ENCODE data around the gene IL3. TPM values are rescaled to one million over a fixed set of nuclear protein-coding genes. Genes with fewer than 3 reads are reported as not detected.

The IL3 gene
- total and polyA plus RNA-seq, 2 of the 4 experiments (the other 2 are of a cell fraction) = not detected

DNA sequence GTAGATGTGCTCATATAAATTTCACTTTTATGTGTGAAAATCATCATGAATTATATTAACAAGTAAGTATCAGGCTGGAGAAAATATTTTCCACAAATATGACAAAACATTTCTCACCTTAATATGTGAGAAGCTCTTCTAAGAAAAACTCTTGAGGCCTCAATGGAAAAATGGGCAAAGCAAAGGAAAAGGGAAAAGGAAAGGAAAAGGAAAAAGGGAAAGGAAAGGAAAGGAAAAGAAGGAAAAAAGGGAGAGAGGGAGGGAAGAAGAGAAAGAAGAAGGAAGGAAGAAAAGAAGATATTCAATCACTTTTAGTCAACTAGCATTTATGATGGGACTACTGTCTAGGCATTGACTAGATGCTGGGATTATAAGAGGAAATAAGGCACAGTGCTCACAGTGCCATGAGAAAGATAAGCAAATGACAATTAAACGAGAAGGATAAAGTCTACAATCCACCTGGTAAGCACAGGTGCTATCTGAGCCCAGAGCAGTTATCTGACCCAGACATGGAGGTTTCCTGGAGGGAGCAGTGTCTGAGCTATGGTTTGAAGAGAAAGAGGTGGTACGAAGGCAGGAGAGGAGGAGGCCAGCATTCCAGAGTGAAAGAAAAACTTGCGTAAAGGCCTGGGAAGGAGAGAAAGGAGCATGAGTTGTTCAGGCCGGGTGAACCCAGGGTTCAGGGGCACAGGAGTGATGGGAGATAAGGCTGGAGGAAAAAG is 30.7 kb upstream of the IL3 start:
- H4K91ac ChIP-seq (ENCODE audit: insufficient read depth, low read depth, low read length) = no peak overlapping the region
- no peak overlapping the region for H3K56ac ChIP-seq (ENCODE audit: extremely low read depth, insufficient read depth, low read length)
- H3K18ac ChIP-seq (ENCODE audit: low read depth, low read length) = no peak overlapping the region
- ChIA-PET POLR2A (ENCODE audit: unreplicated experiment) (no interaction called here), CTCF (interaction anchor here (0.7 kb wide), 1 partner anchor 210 kb away, joined by 3 read pairs; no protein-coding TSS in a partner anchor)
- H2BK5ac ChIP-seq (ENCODE audit: low read depth, low read length, poor library complexity, severe bottlenecking) = no peak overlapping the region
- no peak overlapping the region for H2BK20ac ChIP-seq (ENCODE audit: low read depth, low read length)
- H3K4me3 ChIP-seq (ENCODE audit: insufficient read depth, low read depth, low read length) = no peak overlapping the region
- no peak overlapping the region for H3K4me2 ChIP-seq (ENCODE audit: low read depth, low read length)
- intact Hi-C loops (cut with micrococcal nuclease) = no loop called here
- H3K9me1 ChIP-seq (ENCODE audit: insufficient read depth, low read length) = no peaks in the 10 kb centered on the region
- no peaks in the 10 kb centered on the region for H3K4me1 ChIP-seq (ENCODE audit: control insufficient read depth, insufficient read depth, low read length)
- H3K23ac ChIP-seq (ENCODE audit: low read depth, low read length) = no peak overlapping the region
- in situ Hi-C loops (cut with MboI; ENCODE audit: low sequenced_read_pairs) = no loop called here
- no peak overlapping the region for H3K4ac ChIP-seq (ENCODE audit: low read depth, low read length)
- no peaks in the 10 kb centered on the region for H4K20me1 ChIP-seq (ENCODE audit: insufficient read depth, low read length)
- H3K36me3 ChIP-seq (ENCODE audit: control insufficient read depth, insufficient read depth, low read length) = no peaks in the 10 kb centered on the region
- no peak overlapping the region for H3K27ac ChIP-seq (ENCODE audit: insufficient read depth, low read length)
- H2BK120ac ChIP-seq (ENCODE audit: low read depth, low read length) = no peak overlapping the region
- WGBS, 2 experiments (ENCODE audit: extremely low coverage in 2 of 2, insufficient read length in 1 of 2) = 65% methylated on average over 4 of the region's 4 CpGs; no CpG with 5 or more reads in 1 of the 2 experiments
- H2AK5ac ChIP-seq (ENCODE audit: low read depth, low read length) = no peak overlapping the region
- no peak for ATAC-seq (ENCODE audit: low read depth)
- DNase-seq = no peak
- no peaks in the 10 kb centered on the region for H3K79me1 ChIP-seq (ENCODE audit: low read depth in 1 of 2, low read length in 2 of 2)
- no peak overlapping the region for H4K5ac ChIP-seq (ENCODE audit: low read depth, low read length)
- H4K8ac ChIP-seq (ENCODE audit: low read depth in 2 of 2, low read length in 2 of 2) = no peak overlapping the region
- no peak overlapping the region for H3K9ac ChIP-seq (ENCODE audit: low read depth, low read length)
- dilution Hi-C loops (cut with HindIII; ENCODE audit: low sequenced_read_pairs, unreplicated experiment) = no loop called here
- H3K9me3 ChIP-seq (ENCODE audit: control insufficient read depth, insufficient read depth, low read length) = no peaks in the 10 kb centered on the region
- BruUV-seq (replicated peaks) = no TSS peak
- H2BK15ac ChIP-seq (ENCODE audit: low read depth, low read length) = no peak overlapping the region
- H3K14ac ChIP-seq (replicated peaks; ENCODE audit: low read depth, low read length) = no peak overlapping the region
- H2AK9ac ChIP-seq (replicated peaks; ENCODE audit: low read depth, low read length, poor library complexity) = no peak overlapping the region
- H2AFZ ChIP-seq (replicated peaks; ENCODE audit: low read length, poor library complexity) = no peak overlapping the region
- no peak for TF ChIP-seq RAD21 (IDR thresholded peaks at IDR 0.05; ENCODE audit: low read length)
- no peak for TF ChIP-seq FOS (IDR thresholded peaks at IDR 0.05; ENCODE audit: low read depth, low read length)
- no peak for TF ChIP-seq RCOR1 (IDR thresholded peaks at IDR 0.05; ENCODE audit: insufficient replicate concordance, low read length)
- TF ChIP-seq NFE2L2 (IDR thresholded peaks at IDR 0.05; ENCODE audit: low read depth, low read length) = no peak
- H3K27me3 ChIP-seq (ENCODE audit: control insufficient read depth, insufficient read depth, low read length) = peaks cover 6% of the 10 kb centered on the region
